Transverse colon (tissue), 4 donors: ENCODE results near the gene IPO11. TPM values are rescaled to one million over a fixed set of nuclear protein-coding genes. Genes with fewer than 3 reads are reported as not detected.

ENCODE experiments used
- DNase-seq: peaks from one replicate; pipeline ENCODE4 v3.0.0-alpha.2; 2019
- H3K27ac ChIP-seq, 4 donors: fragments of 200-600 bp; sonication (generic); 2 replicates each; pipeline ENCODE4 v1.5.1; 2016 to 2018; ENCODE audit warnings: inconsistent platforms in 4 of 4
- H3K27me3 ChIP-seq: fragments of 200-600 bp; sonication (generic); 2 replicates; pipeline ENCODE4 v1.5.1; 2017; ENCODE audit warnings: inconsistent platforms
- H3K36me3 ChIP-seq, 4 donors: fragments of 200-600 bp; sonication (generic); 2 replicates each; pipeline ENCODE4 v1.5.1; 2017 to 2019; ENCODE audit warnings: inconsistent platforms in 4 of 4
- H3K4me1 ChIP-seq, 4 donors: fragments of 200-600 bp; sonication (generic); 2 replicates each; pipeline ENCODE4 v1.5.1; 2017 to 2020; ENCODE audit warnings: inconsistent platforms in 4 of 4
- H3K4me3 ChIP-seq, 4 donors: fragments of 200-600 bp; sonication (generic); 1 replicate in 1 of 4; 2 replicates in 3 of 4; pipeline versions ENCODE4 v1.5.1 to v1.6.1; 2017 to 2019; ENCODE audit warnings: inconsistent platforms in 4 of 4
- H3K9me3 ChIP-seq, 2 donors: fragments of 200-600 bp; sonication (generic); 2 replicates each; pipeline ENCODE4 v1.5.1; 2017 to 2019; ENCODE audit warnings: inconsistent platforms in 2 of 2
- EP300 ChIP-seq: sonication (generic); formaldehyde crosslinking; IDR thresholded peaks from one replicate; pipeline ENCODE4 v1.6.1; 2017; ENCODE audit warnings: antibody characterized with exemption, low read depth
- POLR2A ChIP-seq: fragments of 450-650 bp; IDR thresholded peaks from one replicate; pipeline ENCODE4 v1.6.1; 2016; ENCODE audit warnings: antibody characterized with exemption, mild to moderate bottlenecking, moderate library complexity
- POLR2AphosphoS5 ChIP-seq, 3 donors: sonication (generic); formaldehyde crosslinking; IDR thresholded peaks; one replicate each; pipeline ENCODE4 v1.6.1; 2016; ENCODE audit warnings: antibody characterized with exemption in 3 of 3
- WGBS, 2 donors: methylation state at CpG; one replicate each; pipeline ENCODE4 v1.1.5; 2018; ENCODE audit warnings: low coverage in 1 of 2; 5-methylcytosine and 5-hydroxymethylcytosine counted together
- in situ Hi-C, 4 donors: fragments of 200-750 bp; cut with MboI; loops; one replicate each; pipeline versions ENCODE4 v1.15.0 to v1.15.1; 2017; ENCODE audit warnings: low sequenced_read_pairs in 3 of 4, low pct_ligation_motif_present in 1 of 4, low pct_unique_long_range_greater_than_20kb in 1 of 4
- intact Hi-C: fragments of 100-400 bp; cut with DNase I; formaldehyde crosslinking; loops from one replicate; pipeline ENCODE4 v1.15.1; 2023; ENCODE audit warnings: low total_unique reads
- total RNA-seq, 4 donors: library from RNA; depleted of rRNA; stranded (reverse); fragments of >200 nt; gene quantifications; one replicate each; pipeline ENCODE4 v1.1.0, GENCODE V29; 2016
- TF ChIP-seq, protein P1 (sequence below), 5 experiments: fragments of 200-600 bp in 3 of 5; fragments of 450-650 bp in 2 of 5; sonication (generic) in 3 of 5; IDR thresholded peaks; 1 replicate in 2 of 5; 2 replicates in 3 of 5; pipeline ENCODE4 v1.5.1; 2016 to 2017; ENCODE audit warnings: antibody characterized with exemption in 5 of 5, inconsistent platforms in 3 of 5, mild to moderate bottlenecking in 2 of 5, moderate library complexity in 1 of 5

The IPO11 gene
- total RNA-seq, 4 donors from 2014 or later: 6.4 to 37.8 (median 16.3) TPM

DNA sequence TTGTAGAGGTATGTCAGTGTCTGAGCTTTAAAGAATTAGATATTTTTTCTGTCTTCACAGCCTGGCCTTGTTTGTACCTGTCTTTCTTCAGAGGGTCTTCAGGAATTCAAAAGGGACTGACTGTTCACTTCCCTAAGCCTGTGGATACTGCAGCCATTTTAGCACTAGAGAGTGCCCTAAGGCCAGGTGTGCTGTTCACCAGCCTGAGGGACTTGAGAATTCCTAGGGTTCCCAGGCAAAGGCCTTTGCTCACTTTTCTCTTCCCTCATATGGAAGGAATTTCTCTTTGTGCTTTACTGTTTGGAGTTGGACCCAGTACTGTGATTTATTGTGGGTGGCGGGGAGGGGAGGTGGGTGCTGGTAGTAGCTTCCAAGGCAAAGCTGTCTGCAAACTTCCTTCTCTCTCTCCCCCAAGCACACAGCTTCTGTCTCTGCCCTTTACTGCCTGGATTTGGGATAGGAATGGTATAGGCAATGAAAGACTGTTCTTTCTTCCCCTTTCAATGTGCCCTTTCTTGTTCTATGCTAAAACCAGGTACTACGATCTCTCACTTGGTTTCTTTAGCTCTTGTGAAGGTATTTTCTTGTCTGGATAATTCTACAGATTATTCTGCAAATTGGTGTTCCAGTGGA is 156.4 kb downstream of the IPO11 start:
- 96 to 100% methylated on average over 1 to 2 of the region's 2 CpGs for WGBS, 2 donors

DNA sequence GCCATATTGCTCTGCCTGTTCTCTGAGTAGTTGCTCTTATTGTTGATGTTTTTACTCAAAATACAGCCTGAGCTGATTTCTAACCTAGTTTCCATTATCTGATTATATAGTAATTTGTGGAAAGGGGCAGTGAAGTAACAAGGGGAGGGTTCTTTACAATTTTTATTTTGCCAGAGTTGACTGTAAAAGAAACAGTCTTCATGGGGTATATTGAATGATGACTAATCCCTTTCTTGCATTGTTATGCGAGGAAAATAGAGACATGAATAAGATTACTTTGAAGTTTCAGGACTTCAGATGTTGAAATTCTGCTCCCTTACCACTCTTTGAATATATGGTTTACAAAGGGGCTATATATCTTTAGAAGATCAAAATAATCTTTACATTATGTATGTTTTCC is 156.9 kb downstream of the IPO11 start:
- intact Hi-C loops: no loop called here

More for the DNA sequence above, 156.4 kb downstream of the IPO11 start:
- no peak for DNase-seq
- H3K4me3 ChIP-seq: no peak overlapping the region
- peaks cover 0 to 5% of the 10 kb centered on the region in 2 donors for H3K9me3 ChIP-seq
- H3K27me3 ChIP-seq: no peaks in the 10 kb centered on the region
- H3K36me3 ChIP-seq: peaks cover 0 to 5% (median 2%) of the 10 kb centered on the region in 4 donors
- intact Hi-C loops (no loop called here), in situ Hi-C loops (no loop called here)
- no peak overlapping the region for H3K27ac ChIP-seq
- H3K4me1 ChIP-seq: no peaks in the 10 kb centered on the region
- no peak for TF ChIP-seq POLR2A
- TF ChIP-seq EP300: no peak
- TF ChIP-seq POLR2AphosphoS5 (IDR thresholded peaks at IDR 0.05): no peak
- TF ChIP-seq, protein P1, sequence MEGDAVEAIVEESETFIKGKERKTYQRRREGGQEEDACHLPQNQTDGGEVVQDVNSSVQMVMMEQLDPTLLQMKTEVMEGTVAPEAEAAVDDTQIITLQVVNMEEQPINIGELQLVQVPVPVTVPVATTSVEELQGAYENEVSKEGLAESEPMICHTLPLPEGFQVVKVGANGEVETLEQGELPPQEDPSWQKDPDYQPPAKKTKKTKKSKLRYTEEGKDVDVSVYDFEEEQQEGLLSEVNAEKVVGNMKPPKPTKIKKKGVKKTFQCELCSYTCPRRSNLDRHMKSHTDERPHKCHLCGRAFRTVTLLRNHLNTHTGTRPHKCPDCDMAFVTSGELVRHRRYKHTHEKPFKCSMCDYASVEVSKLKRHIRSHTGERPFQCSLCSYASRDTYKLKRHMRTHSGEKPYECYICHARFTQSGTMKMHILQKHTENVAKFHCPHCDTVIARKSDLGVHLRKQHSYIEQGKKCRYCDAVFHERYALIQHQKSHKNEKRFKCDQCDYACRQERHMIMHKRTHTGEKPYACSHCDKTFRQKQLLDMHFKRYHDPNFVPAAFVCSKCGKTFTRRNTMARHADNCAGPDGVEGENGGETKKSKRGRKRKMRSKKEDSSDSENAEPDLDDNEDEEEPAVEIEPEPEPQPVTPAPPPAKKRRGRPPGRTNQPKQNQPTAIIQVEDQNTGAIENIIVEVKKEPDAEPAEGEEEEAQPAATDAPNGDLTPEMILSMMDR (IDR thresholded peaks at IDR 0.05): no peak

DNA sequence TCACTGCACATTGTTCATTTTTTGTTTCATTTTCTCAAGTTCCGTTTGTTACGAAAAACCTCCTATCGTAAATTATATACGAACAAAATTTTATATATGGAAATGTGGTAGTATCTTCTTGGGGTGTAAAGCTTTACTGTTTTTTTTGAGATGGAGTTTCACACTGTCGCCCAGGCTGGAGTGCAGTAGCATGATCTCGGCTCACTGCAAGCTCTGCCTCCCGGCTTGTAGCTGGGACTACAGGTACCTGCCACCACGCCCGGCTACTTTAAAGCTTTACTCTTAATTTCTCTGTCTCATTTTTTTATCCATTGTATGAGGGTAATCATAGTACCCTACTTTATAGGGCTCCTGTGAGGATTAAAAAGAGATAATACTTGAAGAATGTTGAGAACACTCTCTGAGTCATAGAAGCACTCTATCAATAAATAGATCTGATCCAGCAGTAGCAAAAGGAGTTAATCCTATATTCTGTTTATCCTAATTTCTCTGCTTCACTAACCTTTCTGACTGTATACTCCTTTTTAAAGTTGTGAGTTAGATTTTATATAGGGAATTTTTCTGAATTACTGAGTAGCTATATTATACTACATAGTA is 160.5 kb downstream of the IPO11 start:
- DNase-seq: no peak
- WGBS, 2 donors: 89 to 92% methylated on average over 6 to 9 of the region's 9 CpGs
- Histone ChIP-seq H3K27ac (no peak overlapping the region), H3K4me3 (no peak overlapping the region), H3K4me1 (peaks cover 0 to 3% (median 0%) of the 10 kb centered on the region in 4 donors), H3K36me3 (no peaks in the 10 kb centered on the region), H3K9me3 (no peaks in the 10 kb centered on the region), H3K27me3 (no peaks in the 10 kb centered on the region)
- TF ChIP-seq POLR2AphosphoS5 (IDR thresholded peaks at IDR 0.05): no peak
- TF ChIP-seq EP300: no peak
- no peak for TF ChIP-seq POLR2A
- TF ChIP-seq, protein P1 (IDR thresholded peaks at IDR 0.05): no peak
- intact Hi-C loops: no loop called here
- in situ Hi-C loops: no loop called here

More for the DNA sequence above, 156.9 kb downstream of the IPO11 start:
- Histone ChIP-seq H3K4me3 (no peak overlapping the region), H3K36me3 (peaks cover 0 to 5% (median 2%) of the 10 kb centered on the region in 4 donors), H3K27ac (no peak overlapping the region), H3K4me1 (no peaks in the 10 kb centered on the region), H3K9me3 (peaks cover 0 to 5% of the 10 kb centered on the region in 2 donors), H3K27me3 (no peaks in the 10 kb centered on the region)
- no peak for DNase-seq
- in situ Hi-C loops: no loop called here
- 60 to 100% methylated on average over 1 of the region's 1 CpG for WGBS, 2 donors
- TF ChIP-seq EP300 (no peak), POLR2AphosphoS5 (IDR thresholded peaks at IDR 0.05) (no peak)
- TF ChIP-seq, protein P1 (IDR thresholded peaks at IDR 0.05): no peak

DNA sequence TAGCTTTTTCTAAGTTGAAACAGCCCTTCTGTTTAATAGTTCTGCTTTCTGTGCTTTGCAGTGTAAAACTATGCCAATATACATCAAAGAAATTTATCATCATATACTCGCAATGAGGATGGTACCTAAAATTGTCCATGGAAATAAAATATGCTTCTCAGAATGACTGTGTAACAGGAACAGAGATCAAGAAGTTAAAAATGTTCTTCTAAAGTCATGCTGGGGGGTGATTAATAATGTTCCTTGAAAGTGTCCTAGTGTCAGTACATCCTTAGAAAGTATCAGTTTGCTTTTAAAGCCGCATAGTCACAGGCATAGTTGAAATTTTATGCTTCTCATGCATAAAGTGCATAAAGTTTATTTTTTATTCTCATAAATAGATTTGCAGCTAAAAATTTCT is 162.0 kb downstream of the IPO11 start:
- no peaks in the 10 kb centered on the region for H3K27me3 ChIP-seq
- H3K36me3 ChIP-seq: no peaks in the 10 kb centered on the region
- H3K27ac ChIP-seq: no peak overlapping the region
- peaks cover 0 to 3% (median 0%) of the 10 kb centered on the region in 4 donors for H3K4me1 ChIP-seq
- H3K9me3 ChIP-seq: no peaks in the 10 kb centered on the region
- TF ChIP-seq, protein P1 (IDR thresholded peaks at IDR 0.05): no peak
- TF ChIP-seq POLR2A (no peak), EP300 (no peak), POLR2AphosphoS5 (IDR thresholded peaks at IDR 0.05) (no peak)
- in situ Hi-C loops (no loop called here), intact Hi-C loops (no loop called here)
- H3K4me3 ChIP-seq: no peak overlapping the region
- WGBS, 2 donors: 69 to 78% methylated on average over 2 of the region's 2 CpGs
- DNase-seq: no peak
